ENCODE data around the gene SGCD.

GRCh38 chr5:156444753-156445291 is 117.9 kb downstream of the SGCD start:
- no peak for TF ChIP-seq CTCF (IDR thresholded peaks at IDR 0.05)
- TF ChIP-seq REST (IDR thresholded peaks at IDR 0.05; ENCODE audit: insufficient read depth in 1 of 2, low read depth in 2 of 2, low read length in 1 of 2), result no peak

Measured in Panc1 (cell line).